MM.1S (cell line): ENCODE measurements around the gene UGT1A5.

Source experiments
- EZH2 ChIP-seq: fragments of 300-600 bp; sonication (generic); optimal IDR thresholded peaks from 2 replicates; pipeline ENCODE3; 2017; ENCODE audit warnings: low read depth, mild to moderate bottlenecking, antibody characterized with exemption, low read length, mixed read lengths
- EZH2phosphoT487 ChIP-seq: fragments of 300-600 bp; sonication (generic); IDR thresholded peaks from 2 replicates; pipeline ENCODE4 v1.6.1; 2018; ENCODE audit warnings: antibody characterized with exemption, low read length
- TF ChIP-seq, protein P1 (sequence below): fragments of 300-600 bp; sonication (generic); IDR thresholded peaks from 2 replicates; pipeline ENCODE4 v1.5.1; 2016; ENCODE audit warnings: antibody characterized with exemption, low read length, mixed read lengths

DNA sequence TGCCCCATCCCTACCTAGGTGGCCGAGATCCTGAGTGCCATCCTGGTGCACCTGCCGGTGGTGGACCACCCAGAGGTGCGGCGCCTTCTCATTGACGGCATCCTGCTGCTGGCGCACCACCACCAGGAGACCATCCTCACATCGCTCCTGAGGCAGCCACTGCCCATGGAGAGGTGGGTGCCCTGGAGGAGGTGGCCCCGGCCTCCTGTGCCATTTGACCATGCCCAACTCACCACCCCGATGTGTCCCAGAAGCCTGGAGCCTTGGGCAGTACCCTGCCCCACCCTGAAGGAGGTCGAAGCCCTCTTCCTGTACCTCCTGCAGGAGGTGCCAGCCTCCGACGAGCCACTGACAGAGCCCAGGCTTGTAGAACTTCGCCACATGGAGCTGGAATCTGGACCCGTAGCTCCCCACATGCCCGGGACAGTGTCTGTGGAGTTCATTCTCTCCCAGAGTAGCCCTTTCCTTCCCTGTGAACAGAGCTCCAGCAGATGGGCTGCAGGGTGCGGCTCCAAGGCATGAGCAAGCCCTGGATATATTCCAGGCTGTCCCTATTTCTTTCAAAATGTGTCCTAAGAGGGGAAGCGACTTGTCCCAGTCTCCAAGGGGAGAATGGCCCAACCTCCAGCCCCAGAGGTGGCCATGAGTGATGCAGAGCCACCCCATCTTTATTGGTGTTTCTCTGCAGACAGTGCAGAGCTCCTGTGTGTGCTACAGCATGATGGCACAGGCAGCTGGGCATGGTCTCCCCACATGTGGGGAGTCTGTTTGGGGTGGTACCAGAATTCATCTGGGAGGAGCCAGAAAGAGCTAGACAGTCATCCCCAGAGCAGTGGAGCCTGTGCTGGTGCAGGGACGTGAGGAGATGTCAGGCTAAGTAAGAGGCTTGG lies 107.4 kb downstream of the UGT1A5 start:
- TF ChIP-seq EZH2 (no peak), EZH2phosphoT487 (no peak)
- TF ChIP-seq, protein P1, sequence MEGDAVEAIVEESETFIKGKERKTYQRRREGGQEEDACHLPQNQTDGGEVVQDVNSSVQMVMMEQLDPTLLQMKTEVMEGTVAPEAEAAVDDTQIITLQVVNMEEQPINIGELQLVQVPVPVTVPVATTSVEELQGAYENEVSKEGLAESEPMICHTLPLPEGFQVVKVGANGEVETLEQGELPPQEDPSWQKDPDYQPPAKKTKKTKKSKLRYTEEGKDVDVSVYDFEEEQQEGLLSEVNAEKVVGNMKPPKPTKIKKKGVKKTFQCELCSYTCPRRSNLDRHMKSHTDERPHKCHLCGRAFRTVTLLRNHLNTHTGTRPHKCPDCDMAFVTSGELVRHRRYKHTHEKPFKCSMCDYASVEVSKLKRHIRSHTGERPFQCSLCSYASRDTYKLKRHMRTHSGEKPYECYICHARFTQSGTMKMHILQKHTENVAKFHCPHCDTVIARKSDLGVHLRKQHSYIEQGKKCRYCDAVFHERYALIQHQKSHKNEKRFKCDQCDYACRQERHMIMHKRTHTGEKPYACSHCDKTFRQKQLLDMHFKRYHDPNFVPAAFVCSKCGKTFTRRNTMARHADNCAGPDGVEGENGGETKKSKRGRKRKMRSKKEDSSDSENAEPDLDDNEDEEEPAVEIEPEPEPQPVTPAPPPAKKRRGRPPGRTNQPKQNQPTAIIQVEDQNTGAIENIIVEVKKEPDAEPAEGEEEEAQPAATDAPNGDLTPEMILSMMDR: no peak
